B cell (primary cell): ENCODE measurements around the gene CEP55.

Source experiments
- EZH2 ChIP-seq: IDR thresholded peaks from 2 replicates; pipeline ENCODE4 v1.6.1; 2012; ENCODE audit warnings: borderline replicate concordance, low read depth, mild to moderate bottlenecking, moderate library complexity, low read length; ENCODE audit not compliant: insufficient read depth, poor library complexity, severe bottlenecking
- TF ChIP-seq, protein P1 (sequence below): fragments of 200-600 bp; IDR thresholded peaks from one replicate; pipeline ENCODE4 v1.8.0; 2022; ENCODE audit warnings: antibody characterized with exemption, mild to moderate bottlenecking

GRCh38 chr10:93553482-93554315, 57.3 kb downstream of the CEP55 start:
- TF ChIP-seq, protein P1, sequence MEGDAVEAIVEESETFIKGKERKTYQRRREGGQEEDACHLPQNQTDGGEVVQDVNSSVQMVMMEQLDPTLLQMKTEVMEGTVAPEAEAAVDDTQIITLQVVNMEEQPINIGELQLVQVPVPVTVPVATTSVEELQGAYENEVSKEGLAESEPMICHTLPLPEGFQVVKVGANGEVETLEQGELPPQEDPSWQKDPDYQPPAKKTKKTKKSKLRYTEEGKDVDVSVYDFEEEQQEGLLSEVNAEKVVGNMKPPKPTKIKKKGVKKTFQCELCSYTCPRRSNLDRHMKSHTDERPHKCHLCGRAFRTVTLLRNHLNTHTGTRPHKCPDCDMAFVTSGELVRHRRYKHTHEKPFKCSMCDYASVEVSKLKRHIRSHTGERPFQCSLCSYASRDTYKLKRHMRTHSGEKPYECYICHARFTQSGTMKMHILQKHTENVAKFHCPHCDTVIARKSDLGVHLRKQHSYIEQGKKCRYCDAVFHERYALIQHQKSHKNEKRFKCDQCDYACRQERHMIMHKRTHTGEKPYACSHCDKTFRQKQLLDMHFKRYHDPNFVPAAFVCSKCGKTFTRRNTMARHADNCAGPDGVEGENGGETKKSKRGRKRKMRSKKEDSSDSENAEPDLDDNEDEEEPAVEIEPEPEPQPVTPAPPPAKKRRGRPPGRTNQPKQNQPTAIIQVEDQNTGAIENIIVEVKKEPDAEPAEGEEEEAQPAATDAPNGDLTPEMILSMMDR = no peak
- no peak for TF ChIP-seq EZH2
